H1 (cell line): ENCODE measurements around the gene FRMD5. TPM values are rescaled to one million over a fixed set of nuclear protein-coding genes. Genes with fewer than 3 reads are reported as not detected.
"Not testable (repeated sequence)": the region's sequence is repeated elsewhere in the genome, so short reads cannot be mapped to it uniquely, and the experiment has no call there.

Source experiments
- CTCF ChIA-PET: fragments of 300-600 bp; sonication (Branson Sonifier 250); formaldehyde crosslinking; loops from one replicate; lab custom pipeline; 2021; ENCODE audit not compliant: partially characterized antibody; lab: Charles Lee
- POLR2A ChIA-PET: fragments of 300-600 bp; sonication (Branson Sonifier 250); formaldehyde crosslinking; loops from one replicate; lab custom pipeline; 2021; ENCODE audit warnings: inconsistent platforms; ENCODE audit not compliant: partially characterized antibody; lab: Charles Lee
- DNase-seq, 2 experiments: peaks; one replicate each; pipeline versions ENCODE4 v3.0.0 to v3.0.0-alpha.2; 2010 to 2022; ENCODE audit warnings: low spot score in 2 of 2, low read depth in 1 of 2, mixed read lengths in 1 of 2
- FAIRE-seq: peaks from 2 replicates; lab custom pipeline; 2011; peaks lifted over from hg19 to GRCh38; lab: Jason Lieb, UNC
- H2AFZ ChIP-seq: 2 replicates; pipeline ENCODE4 v1.8.1; 2012; ENCODE audit warnings: low read length, inconsistent platforms
- H2AK5ac ChIP-seq: 2 replicates; pipeline ENCODE4 v1.6.1; 2013; ENCODE audit warnings: low read depth, low read length
- H2BK120ac ChIP-seq: replicated peaks from 2 replicates; pipeline ENCODE3; 2013; ENCODE audit warnings: low read depth, low read length, inconsistent platforms
- H2BK12ac ChIP-seq: 2 replicates; pipeline ENCODE4 v1.6.1; 2013; ENCODE audit warnings: low read depth, low read length
- H2BK15ac ChIP-seq: 2 replicates; pipeline ENCODE4 v1.6.1; 2013; ENCODE audit warnings: low read length
- H2BK20ac ChIP-seq: 2 replicates; pipeline ENCODE4 v1.6.1; 2013; ENCODE audit warnings: low read length
- H2BK5ac ChIP-seq: 2 replicates; pipeline ENCODE4 v1.6.1; 2013; ENCODE audit warnings: low read depth, low read length
- H3K14ac ChIP-seq: 2 replicates; pipeline ENCODE4 v1.6.1; 2013; ENCODE audit warnings: inconsistent platforms; ENCODE audit not compliant: insufficient read length
- H3K18ac ChIP-seq: 2 replicates; pipeline ENCODE4 v1.6.1; 2013; ENCODE audit warnings: low read length; ENCODE audit errors: extremely low read depth
- H3K23ac ChIP-seq: 2 replicates; pipeline ENCODE4 v1.6.1; 2013; ENCODE audit warnings: inconsistent platforms; ENCODE audit not compliant: insufficient read length
- H3K23me2 ChIP-seq: 2 replicates; pipeline ENCODE4 v1.6.1; 2013; ENCODE audit warnings: low read depth, low read length
- H3K27ac ChIP-seq: 2 replicates; pipeline ENCODE4 v1.6.1; 2011; ENCODE audit warnings: low read depth, low read length, inconsistent platforms
- H3K27me3 ChIP-seq, 4 experiments: replicated peaks in 1 of 4; 1 replicate in 1 of 4; 2 replicates in 3 of 4; pipeline versions ENCODE4 v1.6.1 to v1.8.1; 2011 to 2013; ENCODE audit warnings: low read length in 3 of 4, mild to moderate bottlenecking in 3 of 4, inconsistent platforms in 2 of 4, mixed read lengths in 2 of 4, moderate library complexity in 1 of 4; ENCODE audit not compliant: control insufficient read depth in 3 of 4, insufficient read depth in 3 of 4; ENCODE audit errors: extremely low read depth in 1 of 4
- H3K36me3 ChIP-seq, 4 experiments: 2 replicates each; pipeline versions ENCODE4 v1.6.1 to v1.8.1; 2011 to 2013; ENCODE audit warnings: mild to moderate bottlenecking in 4 of 4, low read length in 3 of 4, moderate library complexity in 2 of 4, control low read depth in 1 of 4, inconsistent platforms in 1 of 4; ENCODE audit not compliant: insufficient read depth in 4 of 4, control insufficient read depth in 2 of 4
- H3K4ac ChIP-seq: replicated peaks from 2 replicates; pipeline ENCODE3; 2013; ENCODE audit warnings: low read length, low read depth, mixed read lengths, inconsistent platforms; ENCODE audit not compliant: insufficient read length
- H3K4me1 ChIP-seq, 4 experiments: replicated peaks in 1 of 4; 1 replicate in 1 of 4; 2 replicates in 3 of 4; pipeline versions ENCODE4 v1.6.1 to v1.8.1; 2011 to 2013; ENCODE audit warnings: low read length in 3 of 4, inconsistent platforms in 2 of 4, mixed read lengths in 1 of 4; ENCODE audit not compliant: insufficient read depth in 4 of 4, control insufficient read depth in 3 of 4
- H3K4me2 ChIP-seq, 2 experiments: 2 replicates each; pipeline versions ENCODE4 v1.6.1 to v1.8.1; 2011 to 2013; ENCODE audit warnings: low read depth in 2 of 2, low read length in 2 of 2, control low read depth in 1 of 2, inconsistent platforms in 1 of 2, mild to moderate bottlenecking in 1 of 2; ENCODE audit not compliant: insufficient read depth in 1 of 2
- H3K4me3 ChIP-seq, 4 experiments: fragments of 200-600, 300-600 bp in 1 of 4; sonication (generic), shearing (Covaris generic), sonication (Bioruptor Twin) in 1 of 4; 2 replicates each; pipeline versions ENCODE4 v1.5.1 to v1.8.1; 2011 to 2016; ENCODE audit warnings: low read length in 4 of 4, low read depth in 3 of 4, control low read depth in 2 of 4, inconsistent platforms in 2 of 4, mild to moderate bottlenecking in 2 of 4, mixed read lengths in 1 of 4, moderate library complexity in 1 of 4; ENCODE audit not compliant: insufficient read depth in 2 of 4; ENCODE audit errors: extremely low read depth in 1 of 4
- H3K56ac ChIP-seq: replicated peaks from 2 replicates; pipeline ENCODE3; 2013; ENCODE audit warnings: low read depth, mild to moderate bottlenecking, mixed read lengths, low read length, inconsistent platforms; ENCODE audit not compliant: insufficient read length
- H3K79me1 ChIP-seq: 2 replicates; pipeline ENCODE4 v1.6.1; 2013; ENCODE audit warnings: low read depth, low read length, control low read depth
- H3K79me2 ChIP-seq, 2 experiments: 2 replicates each; pipeline versions ENCODE4 v1.6.1 to v1.8.1; 2012 to 2013; ENCODE audit warnings: low read length in 2 of 2, mild to moderate bottlenecking in 2 of 2, inconsistent platforms in 1 of 2; ENCODE audit not compliant: insufficient read depth in 2 of 2, control insufficient read depth in 1 of 2
- H3K9ac ChIP-seq, 4 experiments: replicated peaks in 1 of 4; 1 replicate in 1 of 4; 2 replicates in 3 of 4; pipeline versions ENCODE4 v1.6.1 to v1.8.1; 2011 to 2013; ENCODE audit warnings: low read depth in 3 of 4, low read length in 3 of 4, control low read depth in 2 of 4, mild to moderate bottlenecking in 2 of 4, moderate library complexity in 2 of 4, inconsistent platforms in 1 of 4; ENCODE audit errors: extremely low read depth in 1 of 4
- H3K9me3 ChIP-seq, 2 experiments: 2 replicates each; pipeline versions ENCODE4 v1.6.1 to v1.8.1; 2012 to 2013; ENCODE audit warnings: mild to moderate bottlenecking in 2 of 2, moderate library complexity in 2 of 2, control low read depth in 1 of 2, inconsistent platforms in 1 of 2, low read depth in 1 of 2, low read length in 1 of 2, mixed read lengths in 1 of 2; ENCODE audit not compliant: insufficient read depth in 2 of 2
- H4K20me1 ChIP-seq, 2 experiments: replicated peaks in 1 of 2; 2 replicates each; pipeline versions ENCODE3 to v1.8.1; 2011 to 2013; ENCODE audit warnings: inconsistent platforms in 2 of 2, low read length in 2 of 2, mild to moderate bottlenecking in 1 of 2; ENCODE audit not compliant: insufficient read depth in 2 of 2, control insufficient read depth in 1 of 2
- H4K5ac ChIP-seq: 2 replicates; pipeline ENCODE4 v1.6.1; 2013; ENCODE audit warnings: low read length, low read depth, mixed read lengths, inconsistent platforms; ENCODE audit not compliant: insufficient read length
- H4K8ac ChIP-seq: 2 replicates; pipeline ENCODE4 v1.8.0; 2013; ENCODE audit warnings: mild to moderate bottlenecking, moderate library complexity, low read length, inconsistent platforms; ENCODE audit not compliant: insufficient read depth; ENCODE audit errors: extremely low read depth
- H4K91ac ChIP-seq: replicated peaks from 2 replicates; pipeline ENCODE3; 2013; ENCODE audit warnings: low read length, mixed read lengths, inconsistent platforms; ENCODE audit not compliant: insufficient read length
- WGBS, 2 experiments: shearing (Covaris generic) in 1 of 2; methylation state at CpG; one replicate each; pipeline versions ENCODE4 v1.1.6 to v1.1.7; 2013 to 2015; ENCODE audit warnings: low lambda C conversion rate in 2 of 2, mixed read lengths in 2 of 2, inconsistent platforms in 1 of 2, low coverage in 1 of 2, missing lambda C conversion rate in 1 of 2; ENCODE audit not compliant: insufficient replicate concordance in 2 of 2, insufficient coverage in 1 of 2, insufficient read length in 1 of 2; ENCODE audit errors: extremely low coverage in 1 of 2, missing lambda C conversion rate in 1 of 2; 5-methylcytosine and 5-hydroxymethylcytosine counted together
- polyA plus RNA-seq, 7 experiments: library from polyadenylated mRNA; depleted of rRNA in 3 of 7; stranded (reverse) in 5 of 7; unstranded in 2 of 7; fragments of >200 nt in 5 of 7; fragments of 200-250 nt in 2 of 7; gene quantifications; 1 replicate in 5 of 7; 2 replicates in 1 of 7; 4 replicates in 1 of 7; pipeline versions ENCODE4 v1.2.1 to v1.2.3, GENCODE V29; 2011 to 2013; ENCODE audit warnings: missing spikeins in 2 of 7, mixed read lengths in 2 of 7
- total RNA-seq: library from RNA; stranded (reverse); fragmentation: NEBNext Ultra II Directional; extraction: Animal tissue kit (Norgen Biotek cat#: 25700); gene quantifications from 2 replicates; pipeline ENCODE4 v1.2.1, GENCODE V29; 2021

Gene FRMD5
- total and polyA plus RNA-seq, 2 of the 8 experiments (the other 6 are each of a cell fraction or from before 2014, with no cell fraction given) = 10.1 to 12.6 TPM

GRCh38 chr15:43830691-43831275, 364.3 kb downstream of the FRMD5 start:
- not testable (repeated sequence) for H3K4me2 ChIP-seq, H3K79me1 ChIP-seq, H3K36me3 ChIP-seq, H3K79me2 ChIP-seq, H2AK5ac ChIP-seq, FAIRE-seq, H3K14ac ChIP-seq, H2BK20ac ChIP-seq, H3K4me3 ChIP-seq, H2BK12ac ChIP-seq, H3K23me2 ChIP-seq, H4K5ac ChIP-seq, H3K4me1 ChIP-seq, H3K23ac ChIP-seq, H2BK15ac ChIP-seq, H4K8ac ChIP-seq, H3K18ac ChIP-seq, H2BK5ac ChIP-seq, H2BK120ac ChIP-seq, DNase-seq, H2AFZ ChIP-seq, H3K4ac ChIP-seq, H4K91ac ChIP-seq, H3K27ac ChIP-seq, H3K27me3 ChIP-seq, H4K20me1 ChIP-seq, H3K9ac ChIP-seq, H3K9me3 ChIP-seq, H3K56ac ChIP-seq
- 91% methylated on average over 9 of the region's 9 CpGs; no CpG with 5 or more reads in 1 of the 2 experiments for WGBS, 2 experiments
- ChIA-PET POLR2A (interaction anchor here (0.7 to 1.3 kb wide), 4 partner anchors 10 to 54 kb away, joined by 3 to 4 read pairs (median 4); no protein-coding TSS in a partner anchor), CTCF (interaction anchor here (1.2 kb wide), 1 partner anchor 316 kb away, joined by 3 read pairs; no protein-coding TSS in a partner anchor)
